Right atrium auricular region (tissue), 2 donors: ENCODE data around the gene ATP10D. TPM values are rescaled to one million over a fixed set of nuclear protein-coding genes. Genes with fewer than 3 reads are reported as not detected.

Source experiments
- DNase-seq: peaks from one replicate; pipeline ENCODE4 v3.0.0-alpha.2; 2019; ENCODE audit warnings: low spot score
- H3K27ac ChIP-seq, 2 donors: fragments of 200-600 bp; sonication (generic); 1 replicate in 1 of 2; 2 replicates in 1 of 2; pipeline ENCODE4 v1.5.1; 2016 to 2019
- H3K27me3 ChIP-seq, 2 donors: fragments of 200-600 bp; sonication (generic); one replicate each; pipeline versions ENCODE4 v1.5.1 to v1.6.0; 2017 to 2019
- H3K36me3 ChIP-seq: fragments of 200-600 bp; sonication (generic); one replicate; pipeline ENCODE4 v1.5.1; 2016
- H3K4me1 ChIP-seq, 2 donors: fragments of 200-600 bp; sonication (generic); one replicate each; pipeline versions ENCODE4 v1.5.1 to v1.6.0; 2017 to 2019
- H3K4me3 ChIP-seq, 2 donors: fragments of 200-600 bp; sonication (generic); 1 replicate in 1 of 2; 2 replicates in 1 of 2; pipeline ENCODE4 v1.5.1; 2017 to 2019; ENCODE audit warnings: mild to moderate bottlenecking in 1 of 2, moderate library complexity in 1 of 2
- H3K9me3 ChIP-seq, 2 donors: fragments of 200-600 bp; sonication (generic); one replicate each; pipeline ENCODE4 v1.5.1; 2019
- total RNA-seq, 2 donors: library from RNA; depleted of rRNA; stranded (reverse); fragments of >200 nt; gene quantifications; one replicate each; pipeline ENCODE4 v1.1.0, GENCODE V29; 2016
- TF ChIP-seq, protein P1 (sequence below), 2 donors: fragments of 200-600 bp; sonication (generic); IDR thresholded peaks; one replicate each; pipeline ENCODE4 v1.5.1; 2019; ENCODE audit warnings: antibody characterized with exemption in 2 of 2

The ATP10D gene
- total RNA-seq, 2 donors from 2014 or later, result 6.9 to 8.9 TPM

DNA sequence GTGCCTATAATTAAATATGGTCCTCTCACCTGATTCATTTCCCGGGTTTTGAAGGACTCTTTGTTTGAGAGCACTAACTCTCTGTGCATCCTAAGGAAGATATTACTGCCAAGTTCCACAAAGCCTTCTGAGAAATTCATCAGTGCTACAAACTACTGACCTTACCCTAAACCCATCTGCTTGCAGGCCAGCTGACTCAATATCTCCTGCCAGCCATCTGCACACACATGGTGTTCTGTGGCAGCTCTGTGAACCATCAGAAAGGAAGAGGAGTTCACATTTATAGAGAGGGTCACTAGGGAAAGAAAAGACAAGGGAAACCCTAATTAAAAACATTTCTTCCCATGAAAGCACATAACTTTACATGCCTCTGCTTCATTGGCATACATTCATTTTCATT, 156.7 kb downstream of the ATP10D start:
- TF ChIP-seq, protein P1, sequence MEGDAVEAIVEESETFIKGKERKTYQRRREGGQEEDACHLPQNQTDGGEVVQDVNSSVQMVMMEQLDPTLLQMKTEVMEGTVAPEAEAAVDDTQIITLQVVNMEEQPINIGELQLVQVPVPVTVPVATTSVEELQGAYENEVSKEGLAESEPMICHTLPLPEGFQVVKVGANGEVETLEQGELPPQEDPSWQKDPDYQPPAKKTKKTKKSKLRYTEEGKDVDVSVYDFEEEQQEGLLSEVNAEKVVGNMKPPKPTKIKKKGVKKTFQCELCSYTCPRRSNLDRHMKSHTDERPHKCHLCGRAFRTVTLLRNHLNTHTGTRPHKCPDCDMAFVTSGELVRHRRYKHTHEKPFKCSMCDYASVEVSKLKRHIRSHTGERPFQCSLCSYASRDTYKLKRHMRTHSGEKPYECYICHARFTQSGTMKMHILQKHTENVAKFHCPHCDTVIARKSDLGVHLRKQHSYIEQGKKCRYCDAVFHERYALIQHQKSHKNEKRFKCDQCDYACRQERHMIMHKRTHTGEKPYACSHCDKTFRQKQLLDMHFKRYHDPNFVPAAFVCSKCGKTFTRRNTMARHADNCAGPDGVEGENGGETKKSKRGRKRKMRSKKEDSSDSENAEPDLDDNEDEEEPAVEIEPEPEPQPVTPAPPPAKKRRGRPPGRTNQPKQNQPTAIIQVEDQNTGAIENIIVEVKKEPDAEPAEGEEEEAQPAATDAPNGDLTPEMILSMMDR (IDR thresholded peaks at IDR 0.05), result no peak
- Histone ChIP-seq H3K9me3 (no peaks in the 10 kb centered on the region), H3K27me3 (no peaks in the 10 kb centered on the region), H3K4me1 (no peaks in the 10 kb centered on the region), H3K36me3 (no peaks in the 10 kb centered on the region), H3K27ac (no peak overlapping the region), H3K4me3 (no peak overlapping the region)
- no peak for DNase-seq

DNA sequence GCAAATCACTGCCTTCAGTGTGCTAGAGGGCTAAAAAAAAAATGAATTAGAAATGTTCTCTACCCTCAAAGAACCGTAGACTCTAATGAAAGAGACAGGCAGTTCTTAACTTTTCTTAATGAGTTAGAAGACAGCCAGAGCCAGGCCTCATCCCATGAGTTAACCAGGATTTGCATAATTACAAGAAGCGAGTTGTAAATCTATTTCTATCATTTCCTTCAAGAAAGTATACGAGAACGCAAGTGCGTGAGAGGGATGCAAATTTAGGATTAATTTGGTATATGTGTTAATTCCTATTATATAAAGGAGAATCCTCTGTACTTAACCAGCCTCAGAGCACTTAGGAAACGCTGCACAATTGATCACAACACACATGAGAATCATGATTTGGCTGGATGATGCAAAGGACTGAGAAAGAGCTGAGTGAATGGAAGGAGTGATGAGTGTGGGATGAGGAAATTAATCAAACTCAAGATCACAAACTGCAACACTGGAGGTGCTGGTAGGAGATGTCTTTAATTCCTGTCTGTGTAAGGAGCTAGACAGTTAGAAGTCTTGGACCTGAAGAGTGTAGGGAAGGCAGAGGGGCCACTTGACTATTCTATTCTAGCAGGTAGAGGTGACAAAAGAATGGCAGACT, 157.2 kb downstream of the ATP10D start:
- no peaks in the 10 kb centered on the region for H3K27me3 ChIP-seq
- H3K4me3 ChIP-seq, result no peak overlapping the region
- H3K9me3 ChIP-seq, result no peaks in the 10 kb centered on the region
- DNase-seq, result no peak
- H3K27ac ChIP-seq, result no peak overlapping the region
- no peaks in the 10 kb centered on the region for H3K36me3 ChIP-seq
- TF ChIP-seq, protein P1 (IDR thresholded peaks at IDR 0.05), result no peak
- no peaks in the 10 kb centered on the region for H3K4me1 ChIP-seq

Other genes starting within 250 kb of the ATP10D start
- gene COMMD8, start 21.6 kb upstream of the ATP10D start, total RNA-seq, result 10 to 100 TPM; 11.6 to 18.5 TPM